Fibroblast of gingiva (primary cell): ENCODE measurements around the gene ARHGEF16.

Experiments
- DNase-seq: peaks from one replicate; pipeline ENCODE4 v3.0.0-alpha.2; 2011; ENCODE audit warnings: low read depth

ARHGEF16 gene

GRCh38 chr1:3519301-3519885 lies 64.9 kb downstream of the ARHGEF16 start:
- no peak for DNase-seq

- DNase-seq: no peak
Measured at GRCh38 chr1:3520419-3521378, 66.2 kb downstream of the ARHGEF16 start.

- no peak for DNase-seq
Measured at GRCh38 chr1:3521426-3521825, 67.0 kb downstream of the ARHGEF16 start.

- DNase-seq: no peak
Measured at GRCh38 chr1:3522112-3522511, 67.6 kb downstream of the ARHGEF16 start.

GRCh38 chr1:3522564-3523265 lies 68.2 kb downstream of the ARHGEF16 start:
- peak; percentile 89 for DNase-seq

GRCh38 chr1:3523980-3524379 lies 69.5 kb downstream of the ARHGEF16 start:
- no peak for DNase-seq

GRCh38 chr1:3524556-3525203 lies 70.2 kb downstream of the ARHGEF16 start:
- DNase-seq: no peak

GRCh38 chr1:3525551-3526482 lies 71.4 kb downstream of the ARHGEF16 start:
- no peak for DNase-seq

GRCh38 chr1:3527774-3528173 lies 73.3 kb downstream of the ARHGEF16 start:
- DNase-seq: no peak

GRCh38 chr1:3529099-3529729 lies 74.7 kb downstream of the ARHGEF16 start:
- DNase-seq: peak; percentile 7

- DNase-seq: no peak
Measured at GRCh38 chr1:3530086-3530925, 75.8 kb downstream of the ARHGEF16 start.
